Activated B cell treated with CpG ODN at 0.5 μM for 24 hours (primary cell): ENCODE measurements around the gene EXOG. TPM values are rescaled to one million over a fixed set of nuclear protein-coding genes. Genes with fewer than 3 reads are reported as not detected.

Experiments
- ATAC-seq: fragments of 200-7000 bp; cut with Tn5 transposase; one replicate; pipeline ENCODE4 v1.10.0; 2021; ENCODE audit warnings: low read depth, mild to moderate bottlenecking, moderate library complexity
- CTCF ChIA-PET: fragments of 350-600 bp; sonication (Branson Sonifier 250); formaldehyde crosslinking; loops from one replicate; lab custom pipeline; 2021; ENCODE audit warnings: antibody characterized with exemption; lab: Charles Lee
- POLR2A ChIA-PET: fragments of 350-600 bp; sonication (Branson Sonifier 250); formaldehyde crosslinking; loops from one replicate; lab custom pipeline; 2021; ENCODE audit warnings: antibody characterized with exemption; lab: Charles Lee
- DNase-seq: peaks from one replicate; pipeline ENCODE4 v3.0.0; 2022
- H3K27ac Mint-ChIP-seq: one replicate; pipeline ENCODE4 v1.8.0; 2020; ENCODE audit warnings: mixed read lengths
- H3K27me3 Mint-ChIP-seq: one replicate; pipeline ENCODE4 v1.8.0; 2021; ENCODE audit warnings: mixed read lengths
- H3K36me3 Mint-ChIP-seq: one replicate; pipeline ENCODE4 v1.8.0; 2021; ENCODE audit warnings: low read depth, mixed read lengths
- H3K4me1 Mint-ChIP-seq: one replicate; pipeline ENCODE4 v1.8.0; 2021; ENCODE audit warnings: mixed read lengths
- H3K4me3 Mint-ChIP-seq: one replicate; pipeline ENCODE4 v1.8.0; 2020; ENCODE audit warnings: mild to moderate bottlenecking, mixed read lengths
- H3K9me3 Mint-ChIP-seq: one replicate; pipeline ENCODE4 v1.8.0; 2020; ENCODE audit warnings: mixed read lengths
- CTCF ChIP-seq: fragments of 200-600 bp; IDR thresholded peaks from one replicate; pipeline ENCODE4 v1.8.0; 2022; ENCODE audit warnings: antibody characterized with exemption, mild to moderate bottlenecking
- intact Hi-C: fragments of 100-400 bp; cut with micrococcal nuclease; formaldehyde crosslinking; loops from one replicate; pipeline ENCODE4 v1.15.1; 2024
- total RNA-seq: library from RNA; stranded (reverse); gene quantifications from 2 replicates; pipeline ENCODE4 v1.2.3, GENCODE V29; 2022

The EXOG gene
- total RNA-seq, 1 donor from 2014 or later = 32.3 TPM

DNA sequence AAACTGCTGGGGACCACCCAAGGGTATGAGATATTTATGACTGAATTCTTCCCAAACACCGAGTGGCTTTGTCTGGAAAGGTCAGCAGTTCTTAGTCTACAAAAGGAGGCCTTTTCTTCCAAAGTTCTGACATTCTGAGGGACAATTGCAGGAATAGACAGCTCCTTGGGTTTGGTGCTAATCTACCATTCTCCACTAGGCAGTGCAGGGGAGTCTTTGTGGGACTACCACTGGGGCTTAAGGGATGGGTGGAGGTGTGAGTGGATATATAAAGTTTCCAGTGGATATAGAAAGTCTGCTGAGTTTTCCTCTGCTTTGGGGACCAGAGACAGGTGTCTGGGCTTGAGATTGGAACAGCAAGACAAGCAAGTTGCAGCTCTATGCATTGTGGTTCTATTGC, 62.7 kb downstream of the EXOG start:
- no peak for TF ChIP-seq CTCF
- DNase-seq (no peak), ATAC-seq (no peak)
- Mint-ChIP-seq H3K4me3 (no peak overlapping the region), H3K27me3 (peaks cover 6% of the 10 kb centered on the region), H3K27ac (no peak overlapping the region), H3K36me3 (no peaks in the 10 kb centered on the region), H3K9me3 (peaks cover 4% of the 10 kb centered on the region), H3K4me1 (no peaks in the 10 kb centered on the region)
- POLR2A ChIA-PET = no interaction called here
- intact Hi-C loops = no loop called here
- CTCF ChIA-PET = no interaction called here

- no peak for TF ChIP-seq CTCF
- Mint-ChIP-seq H3K27ac (no peak overlapping the region), H3K4me1 (no peaks in the 10 kb centered on the region), H3K36me3 (no peaks in the 10 kb centered on the region), H3K4me3 (no peak overlapping the region), H3K27me3 (peaks cover 6% of the 10 kb centered on the region), H3K9me3 (no peaks in the 10 kb centered on the region)
- ChIA-PET CTCF (no interaction called here), POLR2A (no interaction called here)
- DNase-seq (no peak), ATAC-seq (no peak)
- intact Hi-C loops = no loop called here
Measured at GRCh38 chr3:38560284-38560683, 64.1 kb downstream of the EXOG start.

- ChIA-PET CTCF (no interaction called here), POLR2A (no interaction called here)
- Mint-ChIP-seq H3K27ac (no peak overlapping the region), H3K4me1 (no peaks in the 10 kb centered on the region), H3K27me3 (peaks cover 6% of the 10 kb centered on the region), H3K9me3 (no peaks in the 10 kb centered on the region), H3K4me3 (no peak overlapping the region), H3K36me3 (no peaks in the 10 kb centered on the region)
- intact Hi-C loops = no loop called here
- no peak for TF ChIP-seq CTCF
- ATAC-seq (no peak), DNase-seq (no peak)
Measured at GRCh38 chr3:38560996-38561717, 65.0 kb downstream of the EXOG start.

GRCh38 chr3:38561746-38562466, 65.8 kb downstream of the EXOG start:
- Mint-ChIP-seq H3K4me1 (no peaks in the 10 kb centered on the region), H3K27ac (no peak overlapping the region), H3K27me3 (peaks cover 2% of the 10 kb centered on the region), H3K4me3 (no peak overlapping the region), H3K9me3 (no peaks in the 10 kb centered on the region), H3K36me3 (no peaks in the 10 kb centered on the region)
- ATAC-seq (no peak), DNase-seq (no peak)
- ChIA-PET POLR2A (no interaction called here), CTCF (no interaction called here)
- TF ChIP-seq CTCF = no peak
- intact Hi-C loops = no loop called here

DNA sequence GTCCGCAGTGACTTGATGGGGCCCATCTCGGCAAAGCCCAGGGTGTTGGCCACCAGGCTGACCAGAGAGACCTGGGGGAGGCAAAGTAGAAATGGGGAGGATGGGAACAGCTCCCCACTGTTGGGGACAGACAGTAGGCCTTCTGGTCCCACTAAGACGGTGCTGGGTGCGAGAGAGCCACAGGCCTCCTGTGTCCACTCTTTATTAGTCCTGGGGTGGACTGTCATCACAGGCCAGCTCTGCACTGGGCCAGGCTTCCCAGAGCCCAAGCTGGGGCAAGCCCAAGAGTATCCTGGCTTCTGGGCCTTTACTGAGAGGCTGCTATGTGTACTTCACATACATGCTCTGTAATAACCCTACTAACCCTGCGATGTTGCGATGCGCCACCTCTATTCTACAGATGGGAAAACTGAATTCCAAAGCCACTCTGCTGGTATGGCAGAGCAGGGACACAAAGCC, 66.4 kb downstream of the EXOG start:
- Mint-ChIP-seq H3K27me3 (peaks cover 2% of the 10 kb centered on the region), H3K9me3 (no peaks in the 10 kb centered on the region), H3K36me3 (no peaks in the 10 kb centered on the region), H3K4me3 (no peak overlapping the region), H3K4me1 (no peaks in the 10 kb centered on the region), H3K27ac (no peak overlapping the region)
- intact Hi-C loops = no loop called here
- ChIA-PET CTCF (no interaction called here), POLR2A (no interaction called here)
- DNase-seq = no peak
- ATAC-seq = no peak
- no peak for TF ChIP-seq CTCF
